ENCODE data around the gene HDAC7.
"Not testable (repeated sequence)": the region's sequence is repeated elsewhere in the genome, so short reads cannot be mapped to it uniquely, and the experiment has no call there.

The HDAC7 gene

DNA sequence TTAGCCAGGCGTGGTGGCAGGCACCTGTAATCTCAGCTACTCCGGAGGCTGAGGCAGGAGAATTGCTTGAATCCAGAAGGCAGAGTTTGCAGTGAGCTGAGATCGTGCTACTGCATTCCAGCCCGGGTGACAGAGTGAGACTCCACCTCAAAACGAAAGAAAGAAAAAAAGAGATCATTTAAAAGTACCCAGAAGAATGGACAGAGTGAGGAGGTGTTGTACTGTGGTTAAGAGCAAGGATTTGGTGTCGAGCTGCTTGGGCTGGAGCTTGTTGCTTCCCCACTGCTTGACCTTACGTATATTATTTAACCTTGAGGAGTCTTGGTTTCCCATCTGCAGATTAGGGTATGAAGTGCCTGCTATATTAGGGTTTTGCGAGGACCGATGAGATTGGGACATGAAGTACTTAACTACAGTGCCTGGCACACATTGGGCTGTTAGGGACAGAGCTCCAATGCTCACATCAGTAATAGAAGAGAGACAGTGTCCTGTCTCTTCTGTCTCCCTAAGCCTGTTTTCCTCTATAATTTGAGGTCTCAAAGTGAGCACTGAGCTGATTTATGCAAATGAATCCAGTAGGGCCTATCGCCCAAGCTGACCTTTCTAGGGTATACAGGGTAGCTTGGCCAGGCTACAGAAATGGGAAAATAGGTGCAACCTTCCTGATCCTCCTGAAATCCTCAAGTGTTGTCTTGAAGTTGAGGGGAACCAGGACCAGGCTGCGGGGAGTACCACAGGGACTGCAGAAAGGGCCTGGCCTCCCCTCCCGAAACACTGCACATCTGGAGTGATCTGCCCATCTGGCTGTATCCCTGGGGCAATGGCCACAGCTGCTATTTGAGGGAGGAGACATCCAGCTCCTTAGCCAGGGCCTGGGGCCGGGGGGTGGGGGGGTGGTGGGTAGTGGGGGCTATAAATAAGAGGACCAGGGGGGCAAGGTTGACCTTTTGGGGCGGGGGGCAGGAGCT is 8.6 kb upstream of the HDAC7 start:
- no peak for DNase-seq

DNA sequence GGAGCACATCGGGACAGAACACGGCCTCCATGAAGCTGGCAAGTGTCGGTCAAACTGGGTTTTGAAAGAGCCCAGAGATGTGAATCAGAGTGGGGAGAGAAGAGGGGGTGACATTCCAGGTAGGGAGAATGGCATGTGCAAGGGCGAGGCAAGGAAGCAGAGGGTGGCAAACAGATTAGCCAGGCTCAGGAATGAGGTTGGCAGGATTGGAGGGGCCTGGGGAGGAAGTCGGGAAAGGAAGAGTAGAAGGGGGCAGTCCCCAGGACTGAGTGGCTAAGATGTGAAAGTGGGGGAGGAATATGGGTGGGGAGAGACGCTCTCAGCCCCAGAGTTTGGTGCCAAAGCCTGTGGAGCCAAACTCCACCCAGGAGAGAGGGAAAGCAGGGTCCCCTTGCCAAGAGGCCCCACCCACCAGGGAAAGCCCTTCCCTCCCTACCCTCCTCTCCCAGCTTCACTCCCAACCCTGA is 5.5 kb upstream of the HDAC7 start:
- peak; percentile 14 for DNase-seq

- no peak for DNase-seq
Measured at GRCh38 chr12:47824635-47825034, 4.9 kb upstream of the HDAC7 start.

DNA sequence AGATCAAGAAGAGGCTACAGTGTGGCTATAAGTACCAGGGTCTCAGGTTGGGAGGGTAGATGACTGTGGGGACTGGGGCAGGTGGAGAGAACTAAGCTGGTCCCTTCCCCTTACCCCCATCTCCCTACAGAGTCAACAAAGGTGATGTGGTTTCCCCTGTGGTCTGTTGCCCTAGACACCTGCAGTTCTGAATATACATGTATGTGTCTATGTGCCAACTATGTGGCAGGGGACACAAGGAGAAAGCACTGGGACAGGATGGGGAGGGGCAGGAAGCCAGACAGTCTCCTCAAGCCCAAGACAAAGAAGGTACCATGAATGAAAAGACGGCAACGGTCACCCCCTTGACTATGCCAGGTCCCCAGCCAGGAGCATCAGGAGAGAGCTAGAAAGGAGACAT is 4.5 kb upstream of the HDAC7 start:
- no peak for DNase-seq

- DNase-seq: no peak
Measured at GRCh38 chr12:47823422-47824086, 3.9 kb upstream of the HDAC7 start.

DNA sequence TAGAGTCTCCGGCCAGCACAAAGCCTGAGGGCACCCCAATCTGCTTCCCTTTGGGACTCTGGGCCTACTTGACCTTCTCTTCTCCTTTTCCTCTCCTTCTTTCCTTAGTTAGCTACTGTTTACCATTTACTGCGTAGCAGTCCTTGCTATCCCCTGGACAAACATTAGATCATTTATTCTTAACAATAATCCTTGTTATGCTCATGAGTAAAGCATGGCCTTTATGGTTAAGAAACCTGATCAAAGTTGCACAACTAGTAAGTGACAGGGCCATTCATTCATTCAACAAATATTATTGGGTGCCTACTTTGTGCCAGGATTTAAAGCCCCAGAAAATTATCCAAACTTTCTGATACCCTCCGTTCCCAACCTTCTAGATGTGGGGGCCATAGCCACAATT is 3.2 kb upstream of the HDAC7 start:
- no peak for DNase-seq

DNA sequence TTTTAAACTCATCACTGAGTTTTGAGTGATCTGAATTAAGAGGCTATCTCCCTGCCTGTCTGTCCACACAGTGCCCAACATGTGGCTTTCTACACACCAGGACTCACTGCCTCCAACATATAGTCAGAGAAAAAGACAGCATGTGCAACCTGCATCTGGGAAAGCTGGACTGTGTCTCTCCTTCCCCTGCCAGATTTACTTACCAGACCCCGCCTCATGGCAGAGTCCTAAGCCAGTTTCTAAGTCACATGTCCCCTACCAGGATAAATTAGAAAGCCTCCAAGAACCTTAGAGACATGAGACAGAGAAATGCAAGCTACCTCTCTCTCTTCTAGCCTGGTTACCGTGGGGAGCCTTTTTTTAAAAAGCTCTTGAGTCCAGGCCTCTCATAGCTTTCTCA is 2.7 kb upstream of the HDAC7 start:
- DNase-seq: no peak

GRCh38 chr12:47821346-47821706 is 1.6 kb upstream of the HDAC7 start:
- DNase-seq: no peak

DNA sequence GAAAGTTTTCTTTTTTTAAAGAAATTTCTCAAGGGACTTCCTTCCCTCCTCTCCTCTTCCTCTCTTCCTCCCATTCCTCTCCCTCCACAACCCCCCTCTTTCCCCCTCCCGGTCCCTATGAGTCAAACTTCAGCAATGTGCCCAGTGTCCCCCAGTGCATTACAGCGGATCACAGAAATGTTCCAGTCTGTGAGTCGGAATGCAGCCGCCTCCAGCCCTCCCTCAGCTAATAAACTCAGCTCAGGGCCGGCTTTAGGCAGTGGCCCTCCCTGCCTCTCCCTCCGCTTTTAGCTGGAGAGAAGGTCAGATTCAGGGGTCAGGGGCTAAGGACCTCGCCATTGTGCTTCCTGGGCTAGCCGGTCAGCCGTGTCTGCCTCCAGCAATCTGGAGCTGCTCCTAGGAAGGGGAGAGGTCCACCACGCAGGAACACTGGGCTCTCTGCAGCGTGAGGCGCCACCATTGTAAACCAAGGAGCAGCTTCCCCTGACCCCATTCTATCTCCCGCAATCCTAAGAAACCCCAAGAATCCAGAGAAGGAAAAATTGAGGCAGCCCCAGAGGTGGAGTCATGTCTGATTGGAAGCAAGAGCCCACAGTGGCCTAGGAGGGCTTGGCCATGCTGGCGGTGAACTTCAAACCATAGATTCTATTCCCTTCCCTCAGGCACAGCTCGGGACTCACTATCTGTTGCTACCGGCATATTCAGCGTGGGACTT is 1.1 kb upstream of the HDAC7 start:
- peak; percentile 38 for DNase-seq

DNA sequence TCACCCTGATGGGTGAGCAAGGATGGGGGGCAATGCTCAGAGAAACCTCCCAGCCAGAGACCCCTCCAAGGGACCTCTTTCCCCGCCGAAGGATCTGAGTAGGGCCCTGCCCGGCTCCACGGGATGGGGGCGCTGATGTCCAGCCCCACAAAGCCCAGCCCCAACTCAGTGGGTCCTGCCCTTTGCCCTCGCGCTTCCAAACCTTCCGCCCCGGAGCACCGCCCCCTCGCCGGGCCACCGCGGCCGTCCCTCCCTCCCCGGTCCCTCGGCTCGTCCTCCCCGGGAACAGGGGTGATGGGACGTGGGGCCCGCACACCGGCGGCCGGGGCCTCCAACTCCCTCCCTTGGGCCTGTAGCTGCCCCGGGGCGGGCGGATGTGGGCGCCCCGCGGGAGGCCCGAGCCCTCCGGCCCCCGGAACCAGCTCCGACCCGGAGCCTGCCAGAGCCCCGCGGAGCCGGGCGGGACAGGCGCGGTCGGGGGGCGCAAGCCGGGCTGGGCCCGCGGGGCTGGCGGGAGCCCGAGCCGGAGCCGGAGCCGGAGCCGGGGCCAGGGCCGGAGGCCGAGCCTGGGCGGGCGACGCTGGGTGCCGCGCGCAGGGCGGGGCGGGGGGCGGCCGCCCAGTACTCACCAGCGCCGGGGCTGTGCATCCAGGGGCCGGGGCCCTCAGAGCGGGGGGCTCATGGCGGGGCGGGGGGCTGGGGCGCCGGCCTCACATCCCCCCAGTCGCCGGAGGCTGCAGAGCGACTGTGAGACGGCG is 386 bp downstream of the HDAC7 start:
- peak; percentile 80 for DNase-seq

DNA sequence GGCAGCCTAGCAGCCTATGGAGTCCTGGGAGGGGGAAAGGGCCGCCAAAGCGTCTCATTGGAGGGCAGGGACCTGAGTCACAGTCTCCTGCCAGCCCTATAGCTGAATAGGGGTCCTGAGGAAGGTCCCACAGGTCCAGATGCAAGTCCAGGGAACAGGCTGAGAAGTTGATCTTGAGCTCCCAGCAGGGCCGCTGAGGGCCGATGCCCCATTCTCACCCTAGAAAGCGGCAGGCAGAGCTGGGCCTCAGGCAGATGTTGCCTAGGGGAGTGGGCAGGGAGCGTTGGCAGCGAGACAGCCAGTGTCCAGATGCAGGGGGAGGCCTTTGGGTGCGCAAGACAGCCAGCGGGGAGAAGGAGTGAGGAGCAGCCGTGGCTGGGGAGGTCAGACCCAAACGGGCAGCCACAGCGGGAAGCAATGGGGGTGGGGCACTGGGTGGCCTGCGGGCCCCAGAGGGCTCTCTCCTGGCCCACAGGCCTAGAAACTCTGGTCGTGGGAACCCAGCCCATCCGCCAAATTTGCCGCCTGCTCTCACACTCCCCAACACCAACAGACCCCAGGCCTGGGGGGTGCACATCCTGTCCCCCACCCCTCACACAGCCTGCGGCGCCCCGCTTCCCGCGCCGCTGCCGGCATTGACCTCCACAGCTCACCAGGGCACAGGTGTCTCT is 1.1 kb downstream of the HDAC7 start:
- peak; percentile 63 for DNase-seq

- no peak for DNase-seq
Measured at GRCh38 chr12:47818007-47818376, 1.7 kb downstream of the HDAC7 start.

DNA sequence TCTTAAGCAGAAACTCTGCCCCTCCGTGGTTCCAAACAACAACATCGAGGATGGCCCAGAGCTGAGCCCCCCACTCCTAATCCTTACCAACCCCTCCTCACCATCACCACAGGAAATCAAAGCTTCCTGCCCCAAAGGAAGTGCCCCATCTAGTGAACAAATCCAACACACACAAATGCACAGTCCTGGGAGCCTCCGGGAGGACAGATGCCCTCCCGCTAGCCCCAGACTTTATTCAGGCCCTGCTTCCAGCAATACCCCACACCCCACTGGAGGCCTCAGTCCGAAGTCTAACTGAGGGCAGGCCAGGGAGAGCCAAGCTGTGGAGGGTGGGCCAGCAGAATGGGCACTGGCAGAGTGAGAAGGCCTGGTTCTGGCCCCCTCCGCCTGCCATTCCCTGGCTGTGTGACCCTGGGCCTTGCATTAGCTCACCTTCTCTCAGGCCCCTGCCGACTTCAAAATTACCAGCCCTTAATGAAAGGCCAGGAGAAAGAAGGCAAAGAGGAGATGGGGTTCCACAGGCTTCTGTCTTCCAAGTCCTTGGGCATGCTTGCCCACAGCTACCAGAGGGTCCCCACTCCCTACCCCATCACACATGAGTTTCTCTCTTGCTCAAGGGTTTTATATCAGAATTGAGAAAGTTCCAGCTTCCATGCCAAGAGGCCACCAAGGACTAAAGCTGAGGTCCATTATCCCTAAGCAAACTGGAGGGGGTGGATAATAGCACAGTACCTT is 2.3 kb downstream of the HDAC7 start:
- DNase-seq: peak; percentile 47

DNA sequence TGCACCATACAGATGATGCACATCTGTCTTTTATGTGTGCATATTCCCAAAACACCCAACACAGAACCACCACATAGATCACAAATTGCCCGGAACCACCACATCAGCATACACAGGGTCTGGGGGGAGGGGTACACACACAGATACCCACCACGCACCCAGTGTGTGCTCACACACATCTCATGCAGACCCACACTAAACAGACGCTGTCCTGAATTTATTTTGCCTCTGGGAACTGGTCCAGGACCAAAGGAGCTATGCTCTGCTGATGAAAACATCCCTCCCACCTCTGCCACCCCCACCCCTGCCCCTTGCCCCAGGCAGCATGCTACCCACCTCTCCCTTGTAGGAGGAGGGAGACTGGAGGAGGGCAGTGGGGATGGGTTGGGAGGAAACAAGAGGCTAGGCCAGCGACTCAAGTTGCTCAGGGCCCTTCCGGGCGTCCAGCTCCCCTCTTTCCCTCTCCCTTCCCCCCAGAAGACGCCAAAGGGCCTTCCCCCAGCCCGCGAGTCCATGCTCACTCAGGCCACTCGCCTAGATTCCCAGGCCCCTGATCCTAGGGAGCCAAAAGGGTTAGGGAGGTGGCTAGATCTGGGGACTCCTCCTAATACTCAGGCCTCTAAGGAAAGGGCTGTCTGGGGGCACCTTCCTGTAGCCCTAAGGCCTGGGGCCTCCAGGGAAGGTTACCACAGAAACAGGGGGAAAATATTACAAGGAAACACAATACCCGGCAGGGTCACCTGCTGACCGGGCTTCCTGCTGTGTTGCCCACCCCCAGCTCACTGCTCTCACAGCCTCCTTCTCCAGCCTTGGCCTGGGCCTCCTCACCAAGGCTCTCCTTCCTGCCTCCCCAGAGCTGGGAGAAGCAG is 3.1 kb downstream of the HDAC7 start:
- no peak for DNase-seq

GRCh38 chr12:47815447-47815846 is 4.3 kb downstream of the HDAC7 start:
- DNase-seq: not testable (repeated sequence)

DNA sequence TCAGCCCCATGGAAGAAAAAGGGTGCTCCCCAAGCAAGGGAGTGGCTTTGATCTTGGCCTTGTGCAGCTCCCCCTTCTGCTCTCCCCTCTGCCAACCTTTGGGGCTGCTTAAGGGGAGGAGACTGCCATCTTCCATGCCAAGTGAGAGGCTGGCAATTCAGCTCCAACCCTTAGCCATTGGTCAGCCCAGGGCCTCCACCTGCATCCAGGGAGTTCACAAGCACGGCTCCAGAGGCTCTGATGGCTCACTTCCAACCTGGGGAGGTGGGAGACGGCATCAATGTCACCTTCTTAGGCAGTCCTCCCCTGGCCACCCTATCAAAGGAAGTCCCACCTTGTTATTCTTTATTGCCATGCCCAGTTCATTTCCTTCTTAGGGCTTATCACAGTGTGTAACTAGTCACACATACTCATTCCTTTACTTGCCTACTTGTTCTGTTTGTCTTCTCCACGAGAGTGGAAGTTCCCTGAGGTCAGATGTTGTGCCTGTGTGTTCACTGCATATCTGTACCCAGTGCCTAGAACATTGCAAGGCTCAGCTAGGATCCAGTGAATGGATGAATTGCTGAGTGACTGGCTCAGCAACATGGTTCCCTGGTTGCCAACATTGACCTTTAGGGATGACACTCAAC is 5.0 kb downstream of the HDAC7 start:
- DNase-seq: no peak

DNA sequence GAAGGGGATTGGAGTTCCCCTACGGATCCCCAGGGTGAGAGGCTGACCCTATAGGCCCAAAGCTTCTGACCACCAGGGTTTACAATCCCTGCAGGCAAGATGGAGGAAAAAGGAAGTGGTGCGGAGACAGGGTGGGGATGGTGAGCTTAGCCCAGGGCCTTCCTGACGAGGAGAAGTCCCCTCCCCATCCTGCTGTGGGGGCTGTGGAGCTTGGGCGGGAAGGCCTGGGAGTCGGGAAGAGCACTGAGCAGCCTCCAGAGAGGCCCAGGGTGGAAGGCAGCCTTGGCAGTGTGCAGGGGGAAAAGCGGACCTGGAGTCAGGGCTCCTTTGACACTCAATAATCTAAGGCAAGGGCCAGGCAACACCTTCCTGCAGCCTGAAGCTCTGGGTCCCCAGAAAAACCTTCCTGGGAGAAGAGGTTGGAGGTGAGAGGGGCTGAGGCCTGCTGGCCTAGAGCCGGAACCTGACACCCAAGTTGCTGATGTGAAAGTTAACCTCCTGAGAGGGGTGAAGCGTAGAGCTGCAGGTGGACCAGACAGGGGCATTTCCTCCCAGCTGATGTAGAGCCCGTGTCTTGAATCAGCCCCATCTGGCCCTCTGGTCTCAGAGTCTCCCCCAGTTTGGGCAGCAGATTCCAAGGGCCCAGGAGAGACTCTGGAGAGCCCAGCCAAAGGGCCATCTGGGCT is 6.0 kb downstream of the HDAC7 start:
- no peak for DNase-seq

GRCh38 chr12:47812797-47813510 is 6.7 kb downstream of the HDAC7 start:
- DNase-seq: peak; percentile 87

Measured in hematopoietic multipotent progenitor cell treated with erythropoietin and hydrocortisone succinate and interleukin-3 and kit ligand, for 6 days (in vitro differentiated cells).